Parathyroid adenoma (tissue), 2 donors: ENCODE results near the gene ZNF511.

Source experiments
- H2AFZ ChIP-seq: fragments of 300-600 bp; sonication (generic); one replicate; pipeline ENCODE4 v1.7.0; 2017; ENCODE audit warnings: antibody characterized with exemption, mild to moderate bottlenecking
- H3K27ac ChIP-seq: fragments of 300-600 bp; sonication (generic); one replicate; pipeline ENCODE4 v1.7.0; 2017
- H3K27me3 ChIP-seq: fragments of 300-600 bp; sonication (generic); one replicate; pipeline ENCODE4 v1.7.0; 2017; ENCODE audit warnings: low read length; ENCODE audit not compliant: control insufficient read depth, insufficient read depth
- H3K36me3 ChIP-seq: fragments of 300-600 bp; sonication (generic); one replicate; pipeline ENCODE4 v1.7.0; 2017; ENCODE audit warnings: low read length; ENCODE audit not compliant: control insufficient read depth, insufficient read depth
- H3K4me1 ChIP-seq: fragments of 300-600 bp; sonication (generic); one replicate; pipeline ENCODE4 v1.7.0; 2017; ENCODE audit warnings: control low read depth
- H3K4me2 ChIP-seq: fragments of 300-600 bp; sonication (generic); one replicate; pipeline ENCODE4 v1.7.0; 2017; ENCODE audit warnings: low read length
- H3K4me3 ChIP-seq: fragments of 300-600 bp; sonication (generic); one replicate; pipeline ENCODE4 v1.7.0; 2017; ENCODE audit warnings: low read depth, low read length
- H3K79me2 ChIP-seq: fragments of 300-600 bp; sonication (generic); one replicate; pipeline ENCODE4 v1.7.0; 2017; ENCODE audit warnings: control low read depth
- H3K9ac ChIP-seq: fragments of 300-600 bp; sonication (generic); one replicate; pipeline ENCODE4 v1.7.0; 2017; ENCODE audit warnings: mild to moderate bottlenecking
- H3K9me3 ChIP-seq: fragments of 300-600 bp; sonication (generic); one replicate; pipeline ENCODE4 v1.7.0; 2017; ENCODE audit warnings: low read length; ENCODE audit not compliant: control insufficient read depth
- CTCF ChIP-seq: fragments of 300-600 bp; sonication (generic); IDR thresholded peaks from one replicate; pipeline ENCODE4 v1.7.0; 2017; ENCODE audit warnings: antibody characterized with exemption, mild to moderate bottlenecking
- donor health status: primary hyperparathyroidism.

Gene ZNF511

DNA sequence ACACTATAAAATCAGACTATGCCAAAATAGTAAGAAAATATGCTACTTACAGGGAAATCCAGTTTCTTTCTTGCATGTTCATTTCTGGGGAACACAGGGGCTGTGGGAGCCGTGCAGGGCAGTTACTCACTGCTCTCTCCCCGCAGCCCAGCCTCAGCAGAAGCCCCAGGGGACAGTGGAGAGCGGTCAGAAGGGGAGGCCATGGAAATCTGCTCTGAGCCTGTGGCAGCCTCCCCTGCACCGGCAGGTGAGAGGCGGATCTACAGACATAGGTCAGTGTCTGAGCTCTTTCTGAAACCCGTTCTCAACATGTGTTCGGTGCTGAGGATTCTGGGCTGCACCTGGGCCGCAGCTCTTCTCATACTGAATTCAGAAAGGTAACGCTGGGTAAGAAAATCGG is 2.9 kb downstream of the ZNF511 start:
- no peak overlapping the region for H2AFZ ChIP-seq
- no peaks in the 10 kb centered on the region for H3K36me3 ChIP-seq
- peaks cover 10% of the 10 kb centered on the region for H3K79me2 ChIP-seq
- no peak overlapping the region for H3K4me3 ChIP-seq
- H3K27ac ChIP-seq: no peak overlapping the region
- no peaks in the 10 kb centered on the region for H3K27me3 ChIP-seq
- H3K9me3 ChIP-seq: no peaks in the 10 kb centered on the region
- H3K9ac ChIP-seq: no peak overlapping the region
- no peak overlapping the region for H3K4me2 ChIP-seq
- no peak for TF ChIP-seq CTCF
- peaks cover 6% of the 10 kb centered on the region for H3K4me1 ChIP-seq

DNA sequence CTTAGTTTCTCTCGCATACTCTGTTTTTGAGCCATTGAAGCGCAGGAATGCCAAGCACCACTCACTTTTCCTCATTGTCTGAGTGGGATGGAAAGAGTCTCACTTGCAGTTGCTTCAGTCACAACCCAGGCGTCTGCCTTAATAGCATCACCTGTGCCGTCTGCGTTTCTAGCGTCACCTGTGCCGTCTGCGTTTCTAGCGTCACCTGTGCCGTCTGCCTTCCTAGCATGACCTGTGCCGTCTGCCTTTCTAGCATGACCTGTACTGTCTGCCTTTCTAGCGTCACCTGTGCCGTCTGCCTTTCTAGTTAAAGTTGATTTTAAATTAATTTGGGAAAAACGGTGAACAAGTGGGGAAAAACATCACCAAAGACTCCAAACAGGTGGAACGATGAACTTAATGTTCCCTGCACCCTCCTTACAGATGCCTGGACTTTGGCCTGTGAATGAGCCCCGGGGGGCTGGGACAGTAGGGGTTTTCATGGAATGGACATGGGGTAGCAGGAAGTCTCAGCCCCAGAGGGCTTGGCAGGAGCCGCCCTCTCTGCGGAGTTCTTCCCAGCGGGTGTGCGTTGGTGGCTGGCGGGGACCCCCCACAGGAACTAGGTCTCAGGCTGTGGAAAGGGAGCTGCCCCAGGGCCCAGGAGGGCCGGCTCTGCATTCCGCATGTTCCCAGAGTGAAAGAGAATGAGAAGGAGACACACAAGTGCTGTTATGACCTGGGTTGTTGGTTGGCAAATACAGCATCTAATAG is 3.5 kb downstream of the ZNF511 start:
- no peak overlapping the region for H3K4me3 ChIP-seq

DNA sequence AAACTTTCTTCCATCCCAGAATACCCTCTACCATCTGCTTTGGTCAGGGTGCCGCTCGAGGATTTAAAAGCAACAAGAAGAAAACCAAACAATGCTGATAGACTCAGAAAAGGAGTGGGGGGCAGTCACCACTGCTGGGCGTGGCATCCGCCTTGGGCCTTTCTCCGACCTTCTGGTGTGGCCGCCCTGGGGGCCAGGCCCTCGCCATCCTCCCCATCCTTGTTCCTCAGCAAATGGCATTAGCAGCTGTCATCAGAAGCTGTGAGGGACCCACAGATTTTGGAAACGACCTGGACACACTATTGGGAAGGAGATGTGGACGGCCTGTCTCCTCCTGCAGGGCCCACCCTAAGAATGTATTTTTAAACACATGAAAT is 4.0 kb downstream of the ZNF511 start:
- no peak for TF ChIP-seq CTCF
- Histone ChIP-seq H3K4me2 (no peak overlapping the region), H2AFZ (no peak overlapping the region), H3K27ac (no peak overlapping the region), H3K4me1 (no peaks in the 10 kb centered on the region), H3K27me3 (no peaks in the 10 kb centered on the region), H3K4me3 (no peak overlapping the region), H3K79me2 (no peaks in the 10 kb centered on the region), H3K9me3 (no peaks in the 10 kb centered on the region), H3K36me3 (no peaks in the 10 kb centered on the region), H3K9ac (no peak overlapping the region)

More for the DNA sequence above, 3.5 kb downstream of the ZNF511 start:
- Histone ChIP-seq H3K27ac (no peak overlapping the region), H3K79me2 (peaks cover 4% of the 10 kb centered on the region), H3K4me1 (peaks cover 5% of the 10 kb centered on the region), H3K4me2 (no peak overlapping the region), H3K36me3 (no peaks in the 10 kb centered on the region), H2AFZ (no peak overlapping the region), H3K27me3 (no peaks in the 10 kb centered on the region), H3K9ac (no peak overlapping the region), H3K9me3 (no peaks in the 10 kb centered on the region)
- no peak for TF ChIP-seq CTCF

- Histone ChIP-seq H3K4me3 (no peak overlapping the region), H3K9me3 (no peaks in the 10 kb centered on the region), H3K27me3 (no peaks in the 10 kb centered on the region), H3K4me1 (no peaks in the 10 kb centered on the region), H3K36me3 (no peaks in the 10 kb centered on the region), H3K79me2 (no peaks in the 10 kb centered on the region), H3K27ac (no peak overlapping the region), H3K9ac (no peak overlapping the region), H3K4me2 (no peak overlapping the region), H2AFZ (no peak overlapping the region)
- no peak for TF ChIP-seq CTCF
These were observed 4.5 kb downstream of the ZNF511 start for GRCh38 chr10:133313192-133313591.

DNA sequence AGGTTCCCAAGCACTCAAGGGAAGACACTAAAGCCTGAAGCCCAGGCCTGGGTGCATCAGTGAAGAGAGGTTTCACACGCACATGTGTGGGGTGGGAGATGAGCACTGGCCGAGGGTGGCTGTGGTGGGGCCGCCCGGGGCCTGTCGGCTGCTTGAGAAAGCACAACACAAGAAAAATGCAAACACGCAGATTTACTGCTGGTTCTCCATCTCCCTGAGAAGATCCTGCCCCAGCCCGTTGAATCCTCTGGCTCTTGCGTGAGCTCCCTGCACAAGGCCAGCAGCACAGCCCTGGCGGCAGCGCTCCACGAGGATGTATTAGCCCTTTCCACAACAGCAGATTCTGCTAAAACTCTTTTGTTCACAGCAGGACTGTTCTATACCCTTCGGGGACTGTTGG is 6.2 kb downstream of the ZNF511 start:
- no peak for TF ChIP-seq CTCF
- no peak overlapping the region for H3K9ac ChIP-seq
- no peaks in the 10 kb centered on the region for H3K79me2 ChIP-seq
- H3K4me1 ChIP-seq: peaks cover 3% of the 10 kb centered on the region
- H3K27ac ChIP-seq: no peak overlapping the region
- H3K4me2 ChIP-seq: no peak overlapping the region
- no peaks in the 10 kb centered on the region for H3K36me3 ChIP-seq
- H3K4me3 ChIP-seq: no peak overlapping the region
- no peak overlapping the region for H2AFZ ChIP-seq
- H3K9me3 ChIP-seq: no peaks in the 10 kb centered on the region
- no peaks in the 10 kb centered on the region for H3K27me3 ChIP-seq
